ENCODE measurements around the gene ARSI.
A peak's percentile ranks its signal among the peaks of the same experiment; 100 is the strongest.

Gene ARSI

DNA sequence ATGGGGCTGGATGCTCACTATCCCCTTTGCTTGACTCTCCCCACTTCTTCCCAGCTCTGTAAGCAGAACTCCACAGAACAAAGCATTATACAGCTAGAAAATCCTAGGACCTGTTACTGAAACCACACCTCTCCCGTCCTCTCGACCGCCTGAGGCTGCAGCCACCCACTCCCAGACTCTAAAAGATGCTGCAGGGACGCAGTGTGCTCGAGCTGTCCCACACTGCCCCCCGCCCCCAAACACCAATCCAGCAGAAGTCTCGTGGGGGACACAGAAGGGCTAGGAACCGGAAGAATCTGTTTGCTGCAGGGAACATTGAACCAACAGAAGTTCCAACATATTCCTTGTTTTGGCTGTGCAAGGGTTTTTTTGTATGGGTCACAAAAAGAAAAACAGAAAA, 20.7 kb downstream of the ARSI start:
- DNase-seq = no peak
- in situ Hi-C loops (cut with HindIII; ENCODE audit: low pct_ligation_motif_present, low pct_unique_long_range_greater_than_20kb, low sequenced_read_pairs) = no loop called here

DNA sequence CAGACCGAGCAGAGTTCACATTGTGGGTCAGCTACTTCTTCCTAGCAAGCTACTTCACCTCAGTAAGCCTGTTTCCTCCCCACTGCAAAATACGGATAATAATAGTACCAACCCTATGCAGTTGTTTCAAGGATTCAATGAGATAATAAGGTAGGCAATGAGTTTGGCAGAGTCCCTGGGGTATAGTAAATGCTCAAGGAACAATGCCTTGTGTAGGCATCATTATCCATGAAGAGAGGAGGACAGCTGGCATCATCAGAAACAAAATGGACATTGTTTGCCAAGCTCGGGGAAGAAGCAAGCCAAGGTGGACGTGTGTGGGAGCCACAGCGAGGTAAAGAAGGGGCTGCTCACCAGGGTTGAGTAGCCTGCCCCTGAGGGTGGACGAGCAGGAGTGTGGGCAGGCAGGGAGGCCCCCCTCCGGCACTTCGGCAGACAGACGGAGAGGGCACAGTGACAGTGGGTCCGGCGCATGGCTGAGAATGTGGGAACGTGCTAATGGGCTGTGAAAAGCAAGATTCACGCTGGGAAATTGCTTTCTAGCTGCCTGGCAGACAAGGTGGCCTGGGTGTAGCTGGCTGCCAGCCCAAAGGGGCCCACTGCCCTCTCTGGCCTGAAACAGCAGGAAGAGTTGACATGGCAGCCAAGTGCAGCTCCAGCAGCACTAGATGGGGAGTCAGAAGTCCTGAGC, 23.2 kb downstream of the ARSI start:
- in situ Hi-C loops (cut with HindIII; ENCODE audit: low pct_ligation_motif_present, low pct_unique_long_range_greater_than_20kb, low sequenced_read_pairs) = no loop called here
- no peak for DNase-seq

DNA sequence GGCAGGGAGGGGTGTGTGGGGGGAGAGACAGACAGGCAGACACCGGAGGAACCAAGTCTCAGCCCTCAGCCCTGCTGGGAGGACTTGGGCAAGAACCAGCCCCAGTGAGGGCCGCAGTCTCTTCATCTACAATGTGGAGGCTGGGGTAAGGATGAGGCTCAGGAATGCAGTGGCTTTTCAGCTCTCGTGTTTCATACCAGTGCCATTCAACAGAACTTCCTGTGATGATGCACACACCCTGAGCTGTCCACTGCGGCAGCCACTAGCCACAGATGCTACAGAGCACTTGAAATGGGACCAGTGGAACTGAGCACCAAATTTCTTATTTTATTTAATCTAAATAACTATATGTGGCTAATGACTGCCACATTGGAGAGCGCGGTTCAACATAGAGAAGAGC, 23.8 kb downstream of the ARSI start:
- DNase-seq = peak; percentile 59
- in situ Hi-C loops (cut with HindIII; ENCODE audit: low pct_ligation_motif_present, low pct_unique_long_range_greater_than_20kb, low sequenced_read_pairs) = no loop called here

DNA sequence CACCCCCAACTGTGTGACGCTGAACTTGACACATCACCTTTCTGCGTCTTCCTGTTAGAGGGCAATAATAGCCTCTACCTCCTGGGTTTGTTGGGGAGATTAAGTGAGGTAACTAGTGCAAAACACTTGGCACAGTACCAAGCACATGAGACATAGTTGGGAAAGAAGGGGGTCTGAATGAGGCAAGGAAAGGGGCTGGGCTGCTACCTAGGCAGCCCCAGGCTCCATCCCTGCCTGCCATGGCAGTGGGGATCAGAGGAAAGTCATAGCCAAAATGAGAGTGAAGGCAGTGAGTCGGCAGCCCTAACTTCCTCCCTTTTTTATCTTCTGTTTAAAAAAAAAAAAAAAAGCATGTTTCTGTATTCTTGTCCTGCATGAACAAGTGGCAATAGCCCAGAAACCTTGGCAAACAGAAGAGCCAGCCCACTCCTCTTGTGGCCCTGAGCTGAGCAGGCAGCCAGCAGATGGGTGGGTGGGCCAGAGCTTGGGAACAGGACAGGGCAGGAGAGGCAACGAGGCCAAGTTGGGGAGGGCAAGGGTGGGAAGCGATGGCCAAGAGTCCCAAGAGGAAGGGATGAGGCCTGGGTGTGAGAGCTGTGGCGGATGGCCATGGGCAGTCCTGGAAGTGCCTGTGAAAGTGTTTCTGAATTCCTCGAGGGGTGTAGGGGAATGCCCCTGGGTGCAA, 24.5 kb downstream of the ARSI start:
- in situ Hi-C loops (cut with HindIII; ENCODE audit: low pct_ligation_motif_present, low pct_unique_long_range_greater_than_20kb, low sequenced_read_pairs) = no loop called here
- DNase-seq = no peak

DNA sequence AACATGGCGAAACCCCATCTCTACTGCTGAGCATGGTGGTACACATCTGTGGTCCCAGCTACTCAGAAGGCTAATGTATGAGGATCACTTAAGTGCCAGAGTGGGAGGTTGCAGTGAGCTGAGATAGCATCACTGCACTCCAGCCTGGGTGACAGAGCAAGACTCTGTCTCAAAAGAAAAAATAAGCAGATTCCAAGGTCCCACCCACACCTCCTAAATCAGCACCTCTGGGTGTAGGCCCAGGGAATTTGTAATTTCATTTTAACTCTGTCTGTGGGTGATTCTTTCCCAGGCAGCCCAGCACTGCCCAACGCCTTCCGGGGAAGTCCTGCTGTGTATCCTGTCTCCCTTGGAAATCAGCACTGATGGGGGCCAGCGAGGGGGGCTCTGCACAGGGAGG, 25.7 kb downstream of the ARSI start:
- no peak for DNase-seq
- in situ Hi-C loops (cut with HindIII; ENCODE audit: low pct_ligation_motif_present, low pct_unique_long_range_greater_than_20kb, low sequenced_read_pairs) = no loop called here

DNA sequence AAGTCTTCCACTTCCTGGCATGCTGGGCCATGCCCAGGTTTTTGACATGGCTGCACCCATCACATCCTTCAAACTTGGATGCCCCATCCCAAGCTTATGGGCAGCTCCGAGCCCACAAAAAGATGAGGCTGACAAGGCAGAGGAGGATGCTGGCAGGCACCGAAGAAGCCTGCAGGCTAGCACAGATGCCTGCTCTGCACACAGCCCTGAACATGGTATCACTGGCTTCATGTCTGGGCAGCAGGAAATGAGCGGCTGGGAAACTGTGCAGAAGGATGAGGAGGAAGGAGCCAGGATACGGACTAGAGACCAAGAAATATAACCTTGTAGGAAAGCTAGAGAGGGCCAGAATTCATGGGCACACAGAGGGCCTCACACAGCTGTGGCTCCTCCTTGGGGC, 27.9 kb downstream of the ARSI start:
- in situ Hi-C loops (cut with HindIII; ENCODE audit: low pct_ligation_motif_present, low pct_unique_long_range_greater_than_20kb, low sequenced_read_pairs) = no loop called here

DNA sequence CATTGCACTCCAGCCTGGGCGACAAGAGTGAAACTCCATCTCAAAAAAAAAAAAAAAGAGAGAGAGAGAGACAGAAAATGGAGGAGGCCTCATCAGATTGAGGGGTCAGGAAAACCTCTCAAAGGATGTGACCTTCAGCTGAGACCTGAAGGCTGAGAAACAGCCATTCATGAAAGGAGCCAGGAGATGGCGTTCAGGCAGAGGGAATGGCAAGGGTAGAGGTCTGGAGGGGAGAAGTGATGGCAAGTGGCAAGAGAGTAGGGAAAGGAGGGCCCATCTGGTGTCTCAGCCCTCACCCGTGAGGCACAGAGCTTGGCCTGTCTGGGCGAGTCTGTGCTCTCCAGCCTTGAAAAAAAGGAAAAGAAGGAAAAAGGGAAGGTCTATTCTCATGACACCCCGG, 30.2 kb downstream of the ARSI start:
- peak; percentile 55 for DNase-seq
- in situ Hi-C loops (cut with HindIII; ENCODE audit: low pct_ligation_motif_present, low pct_unique_long_range_greater_than_20kb, low sequenced_read_pairs) = no loop called here

More for the DNA sequence above, 27.9 kb downstream of the ARSI start:
- DNase-seq = no peak

DNA sequence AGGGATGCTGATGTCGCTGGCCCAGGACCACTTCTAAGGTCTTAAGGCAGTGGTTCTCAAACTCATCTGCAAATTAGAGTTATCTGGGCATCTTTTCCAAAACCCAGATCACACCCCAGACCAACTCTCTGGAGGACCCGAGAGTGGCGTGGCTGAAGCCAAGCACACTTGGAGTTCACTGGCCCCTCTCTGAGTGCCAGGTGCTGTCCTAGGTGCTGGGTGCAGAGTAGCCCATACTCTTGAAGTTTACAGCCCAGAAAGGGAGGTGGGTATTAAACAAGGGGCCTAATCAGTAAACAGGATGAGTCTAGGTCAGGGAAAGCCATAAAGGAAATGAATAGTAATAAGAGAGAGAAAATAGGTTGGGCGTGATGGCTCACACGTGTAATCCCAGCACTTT, 30.8 kb downstream of the ARSI start:
- no peak for DNase-seq
- in situ Hi-C loops (cut with HindIII; ENCODE audit: low pct_ligation_motif_present, low pct_unique_long_range_greater_than_20kb, low sequenced_read_pairs) = no loop called here

DNA sequence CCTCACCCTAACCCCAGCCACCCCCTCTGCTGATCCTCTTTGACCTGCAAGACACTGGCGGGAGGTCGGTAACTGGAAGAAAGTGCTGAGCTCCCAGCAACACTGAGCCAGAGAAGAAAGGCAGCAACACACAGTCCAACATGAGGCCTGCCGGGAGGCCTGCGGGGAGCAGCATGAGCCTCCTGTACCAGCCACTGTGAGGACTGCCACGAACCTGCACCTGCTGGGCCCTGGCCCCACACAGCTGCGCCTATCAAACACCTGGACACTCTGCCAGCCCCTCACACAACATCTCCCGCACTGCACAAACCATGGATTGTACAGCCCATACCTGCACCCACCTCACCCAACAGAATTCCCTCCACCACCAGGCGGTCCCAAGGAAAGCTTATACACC, 31.4 kb downstream of the ARSI start:
- in situ Hi-C loops (cut with HindIII; ENCODE audit: low pct_ligation_motif_present, low pct_unique_long_range_greater_than_20kb, low sequenced_read_pairs) = no loop called here
- DNase-seq = no peak

DNA sequence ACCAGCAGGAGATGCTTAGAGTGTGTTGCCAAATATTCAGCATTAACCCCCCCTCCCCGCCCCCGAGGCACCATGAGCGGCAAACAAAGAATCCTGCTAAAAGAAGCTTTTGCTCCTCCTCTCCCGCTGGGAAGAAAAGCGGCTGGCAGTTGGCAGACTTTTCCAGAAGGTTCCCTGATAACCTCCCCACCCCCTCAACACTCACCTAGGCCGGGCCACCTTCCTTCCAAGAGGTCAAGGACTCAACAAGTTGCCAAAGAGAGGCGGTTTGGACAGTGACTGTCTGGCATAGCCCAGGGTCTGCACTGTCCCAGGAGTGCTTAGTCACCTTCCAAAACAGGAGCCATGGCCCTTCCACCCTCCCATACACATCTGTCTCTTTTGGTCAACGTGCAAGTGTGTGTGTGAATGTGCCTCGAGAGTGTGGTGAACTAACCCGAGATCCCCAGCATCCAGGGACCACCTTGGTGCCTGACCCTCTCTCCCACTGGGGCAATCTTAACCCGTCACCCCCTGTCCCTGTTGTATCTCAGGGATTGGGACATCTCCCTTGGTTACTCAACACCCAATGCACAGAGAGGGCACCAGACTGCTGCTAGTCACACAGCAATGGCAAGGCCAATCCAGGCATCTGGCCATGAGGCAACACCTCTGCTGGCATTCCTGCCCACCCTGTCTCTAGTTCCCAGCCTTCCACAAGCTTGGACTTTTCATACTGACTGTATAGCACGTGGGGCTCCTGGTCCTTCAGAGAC, 32.0 kb downstream of the ARSI start:
- DNase-seq = no peak
- in situ Hi-C loops (cut with HindIII; ENCODE audit: low pct_ligation_motif_present, low pct_unique_long_range_greater_than_20kb, low sequenced_read_pairs) = no loop called here

DNA sequence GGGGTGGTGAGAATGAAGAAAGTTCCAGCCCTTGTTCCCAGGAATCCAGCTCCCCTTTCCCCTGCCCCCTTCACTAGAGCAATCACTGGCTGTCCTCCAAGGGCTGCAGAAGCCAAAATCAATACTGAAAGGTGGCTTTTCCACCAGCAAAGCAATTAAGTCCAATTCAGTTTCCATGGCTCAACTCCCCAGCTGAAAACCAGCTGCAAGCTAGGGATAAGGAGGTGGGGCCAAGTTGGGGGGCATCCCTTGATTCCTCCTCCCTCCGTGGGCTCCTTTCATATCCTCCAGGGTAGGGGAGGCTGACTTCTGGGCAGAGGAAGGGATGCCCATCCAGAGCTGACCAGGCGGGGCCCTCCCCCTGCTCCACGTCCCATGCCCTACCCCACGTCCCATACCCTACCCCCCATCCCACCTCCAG, 35.8 kb downstream of the ARSI start:
- no peak for DNase-seq
- in situ Hi-C loops (cut with HindIII; ENCODE audit: low pct_ligation_motif_present, low pct_unique_long_range_greater_than_20kb, low sequenced_read_pairs) = no loop called here

DNA sequence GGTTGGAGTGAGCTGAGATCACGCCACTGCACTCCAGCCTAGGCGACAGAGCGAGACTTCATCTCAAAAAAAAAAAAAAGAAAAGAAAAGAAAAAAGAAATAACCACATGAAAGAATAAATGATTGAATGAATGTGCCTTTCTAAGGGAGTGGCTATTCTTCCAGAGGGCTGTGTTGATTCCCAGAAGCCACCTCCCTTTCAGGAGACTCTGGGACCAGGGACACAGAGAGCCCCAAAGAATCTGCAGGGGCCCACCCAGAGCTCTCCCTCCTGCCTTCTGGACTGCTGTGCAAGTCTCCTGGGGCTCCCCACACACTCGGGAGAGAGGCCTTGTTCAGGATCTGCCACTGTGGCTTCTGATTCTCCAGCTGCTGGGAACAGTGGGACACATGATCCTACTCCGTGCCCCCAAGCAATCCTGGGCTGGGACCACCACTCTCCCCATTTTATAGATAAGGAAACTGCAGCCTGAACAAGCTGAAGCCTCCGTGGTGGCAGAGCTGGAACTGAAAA, 36.8 kb downstream of the ARSI start:
- no peak for DNase-seq
- in situ Hi-C loops (cut with HindIII; ENCODE audit: low pct_ligation_motif_present, low pct_unique_long_range_greater_than_20kb, low sequenced_read_pairs) = no loop called here

DNA sequence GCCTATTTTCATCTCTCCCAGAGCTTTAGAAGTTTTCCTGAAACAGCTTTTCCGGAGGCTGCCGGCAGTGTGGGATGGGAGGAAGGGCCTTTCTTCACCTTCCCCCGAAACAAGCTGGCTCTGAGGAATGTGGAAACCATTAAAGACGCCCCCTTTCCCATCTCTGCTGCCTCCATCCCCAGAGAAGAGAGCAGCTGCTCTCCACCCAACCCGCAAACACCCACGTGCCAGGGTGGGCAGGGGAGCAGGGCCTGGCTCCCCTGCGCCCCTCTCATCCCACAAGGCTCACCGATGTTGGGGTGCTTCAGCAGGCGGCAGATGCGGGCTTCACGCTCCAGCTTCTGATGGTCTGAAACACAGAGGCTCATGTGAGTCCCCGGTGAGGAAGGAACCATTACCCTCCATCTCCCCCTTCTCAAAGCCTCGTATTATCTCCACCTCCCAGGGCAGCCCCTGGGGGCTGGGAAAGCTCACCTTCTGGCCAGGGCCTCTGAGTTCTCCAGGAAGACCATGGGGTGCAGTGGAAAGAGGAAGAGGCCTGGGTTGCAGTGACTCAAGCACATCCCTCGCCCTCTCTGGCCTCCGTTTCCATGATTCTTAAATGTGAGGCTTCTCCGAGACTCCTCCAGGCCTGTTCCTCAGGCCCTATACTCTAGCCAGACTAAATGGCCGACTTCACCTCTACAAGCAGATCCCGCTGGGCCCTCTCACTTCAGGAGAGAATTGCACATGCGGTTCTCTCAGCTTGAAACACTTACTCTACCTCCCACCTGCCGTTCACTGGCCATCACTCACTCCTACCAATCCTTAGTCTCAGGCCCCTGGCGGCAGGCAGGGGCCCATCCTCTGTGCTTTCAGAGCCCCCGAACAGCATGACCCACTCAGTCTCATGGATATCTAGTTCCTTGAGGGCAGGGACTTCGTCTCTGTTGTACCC, 37.8 kb downstream of the ARSI start:
- in situ Hi-C loops (cut with HindIII; ENCODE audit: low pct_ligation_motif_present, low pct_unique_long_range_greater_than_20kb, low sequenced_read_pairs) = no loop called here
- DNase-seq = no peak

DNA sequence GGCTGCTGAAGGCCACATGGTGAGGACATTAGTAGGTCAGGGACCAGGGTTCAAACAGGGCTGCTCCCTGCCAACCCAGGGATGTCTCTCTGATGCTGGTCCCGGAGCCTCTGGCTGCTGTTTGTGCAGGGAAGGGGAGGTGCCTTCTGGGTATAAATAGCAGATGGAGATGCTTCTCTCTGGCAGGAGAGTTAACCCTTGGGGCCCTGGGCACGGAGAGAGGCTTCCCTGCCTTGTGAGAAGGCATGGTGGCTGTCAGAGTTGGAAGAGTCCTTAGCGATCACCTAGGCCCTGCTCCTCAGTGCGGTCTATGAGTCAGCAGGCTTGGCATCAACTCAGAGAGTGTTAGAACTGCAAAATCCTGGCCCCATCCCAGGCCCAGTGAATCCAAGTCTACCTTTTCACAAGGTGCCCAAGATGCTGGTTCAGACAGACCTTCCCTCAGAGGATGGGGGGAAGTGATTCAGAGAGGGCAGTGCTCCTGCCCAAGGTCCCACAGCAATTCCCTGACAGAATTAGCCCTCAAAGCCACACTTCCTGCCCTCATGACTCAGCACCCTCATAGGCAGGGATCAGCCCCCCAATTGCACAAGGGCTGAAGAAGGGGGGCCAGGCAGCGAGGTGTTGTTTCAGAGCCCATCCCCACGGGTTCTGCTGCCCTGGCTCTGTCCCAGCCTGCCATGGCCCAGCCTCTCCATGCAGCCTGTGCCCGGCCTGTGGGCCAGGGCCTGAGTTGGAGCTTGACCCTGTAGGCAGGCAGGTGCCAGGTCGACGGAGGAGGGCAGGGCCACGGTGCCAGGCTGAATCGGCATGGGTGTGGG, 38.7 kb downstream of the ARSI start:
- in situ Hi-C loops (cut with HindIII; ENCODE audit: low pct_ligation_motif_present, low pct_unique_long_range_greater_than_20kb, low sequenced_read_pairs) = no loop called here
- DNase-seq = peak; percentile 83

DNA sequence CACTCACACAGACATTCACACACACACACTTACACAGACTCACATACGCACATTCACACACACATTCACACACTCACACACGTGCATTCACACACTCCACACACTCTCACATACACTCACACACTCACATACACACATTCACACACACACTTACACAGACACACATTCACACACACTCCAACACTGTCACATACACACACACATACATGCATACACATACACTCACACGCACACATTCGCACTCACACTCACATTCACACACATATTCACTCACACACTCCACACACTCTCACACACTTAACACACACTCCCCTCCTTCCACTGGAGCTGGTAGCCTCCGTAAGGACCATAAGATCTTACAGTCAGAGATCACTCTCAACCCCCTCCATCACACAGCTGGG, 39.3 kb downstream of the ARSI start:
- no peak for DNase-seq
- in situ Hi-C loops (cut with HindIII; ENCODE audit: low pct_ligation_motif_present, low pct_unique_long_range_greater_than_20kb, low sequenced_read_pairs) = no loop called here

DNA sequence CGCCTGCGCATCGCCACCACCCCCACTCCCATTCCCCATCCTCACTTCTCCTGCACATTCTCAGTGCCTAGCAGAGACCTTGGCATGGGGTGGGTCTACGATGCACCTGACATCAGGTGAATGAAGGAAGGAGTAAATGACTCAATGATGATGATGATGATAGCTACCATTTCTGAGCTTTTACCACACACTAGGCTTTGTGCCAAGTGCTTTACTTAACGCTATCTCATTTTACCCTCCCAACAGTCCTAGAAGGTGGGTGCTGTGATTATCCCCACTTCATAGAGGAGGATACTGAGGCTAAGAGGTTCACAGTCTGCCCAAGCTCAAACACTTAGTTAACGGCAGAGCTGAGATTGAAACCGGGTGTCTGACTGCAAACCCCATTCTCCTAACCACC, 40.2 kb downstream of the ARSI start:
- in situ Hi-C loops (cut with HindIII; ENCODE audit: low pct_ligation_motif_present, low pct_unique_long_range_greater_than_20kb, low sequenced_read_pairs) = no loop called here
- no peak for DNase-seq

DNA sequence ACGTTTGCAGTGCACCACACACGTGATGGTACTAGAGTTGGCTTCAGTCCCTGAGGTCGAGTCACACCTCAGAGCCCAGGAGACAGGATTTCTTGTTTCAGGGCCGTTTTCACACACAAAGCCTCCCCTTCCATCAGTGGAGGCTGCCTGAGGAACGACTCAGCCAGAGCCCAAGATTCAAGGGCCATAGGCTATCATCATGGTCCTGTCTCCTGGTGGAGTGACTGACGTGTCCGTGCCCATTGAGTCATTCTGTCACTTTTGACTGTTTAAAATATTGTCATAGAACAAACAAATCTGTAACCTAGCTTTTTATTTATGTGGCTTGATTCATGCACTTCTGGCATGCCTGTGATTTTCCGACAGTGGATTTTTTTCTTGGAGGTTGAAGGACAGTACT, 41.5 kb downstream of the ARSI start:
- DNase-seq = peak; percentile 2
- in situ Hi-C loops (cut with HindIII; ENCODE audit: low pct_ligation_motif_present, low pct_unique_long_range_greater_than_20kb, low sequenced_read_pairs) = no loop called here

DNA sequence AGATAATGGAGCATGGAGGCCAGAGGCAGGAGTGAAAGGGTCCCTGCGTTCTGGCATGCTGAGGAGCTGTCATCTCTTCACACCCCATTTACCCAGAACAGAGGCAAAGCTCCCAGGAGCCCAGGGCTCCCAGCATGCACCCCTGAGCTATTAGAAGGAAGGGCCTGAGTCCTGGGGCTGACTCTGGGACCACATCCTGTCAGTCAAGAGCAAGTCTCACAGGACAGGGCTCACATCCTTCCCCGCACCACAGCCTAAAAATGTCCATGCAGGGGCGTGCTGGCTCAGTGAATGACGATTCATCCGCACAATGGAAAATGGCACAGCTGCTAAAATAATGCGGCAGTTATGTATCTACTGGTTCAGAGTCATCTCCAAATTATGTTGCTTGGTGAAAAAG, 44.6 kb downstream of the ARSI start:
- in situ Hi-C loops (cut with HindIII; ENCODE audit: low pct_ligation_motif_present, low pct_unique_long_range_greater_than_20kb, low sequenced_read_pairs) = no loop called here
- no peak for DNase-seq

Measured in ACHN (cell line).